K562 (cell line): ENCODE results near the gene ARHGAP30. TPM values are rescaled to one million over a fixed set of nuclear protein-coding genes. Genes with fewer than 3 reads are reported as not detected.

Source experiments
- AFF4 ChIP-seq: sonication (generic); formaldehyde crosslinking; IDR thresholded peaks from 2 replicates; pipeline ENCODE4 v1.8.0; 2023; ENCODE audit warnings: mild to moderate bottlenecking, missing genetic modification reagents
- ATF4 ChIP-seq: fragments of 450-650 bp; formaldehyde crosslinking; IDR thresholded peaks from 2 replicates; pipeline ENCODE4 v1.4.0; 2022; ENCODE audit warnings: mild to moderate bottlenecking, moderate library complexity
- DDX20 ChIP-seq: fragments of 450-650 bp; IDR thresholded peaks from 2 replicates; pipeline ENCODE4 v1.6.1; 2016; ENCODE audit warnings: missing genetic modification characterization, low read depth, mild to moderate bottlenecking, missing compliant biosample characterization, moderate library complexity
- PHF8 ChIP-seq: fragments of 200-600 bp; sonication (generic); IDR thresholded peaks from 2 replicates; pipeline ENCODE4 v1.6.1; 2012; ENCODE audit warnings: mixed run types, mild to moderate bottlenecking, inconsistent platforms, low read length, moderate library complexity, borderline replicate concordance
- POLR2H ChIP-seq: IDR thresholded peaks from 2 replicates; pipeline ENCODE4 v1.6.1; 2016; ENCODE audit warnings: missing genetic modification characterization, low read depth, mild to moderate bottlenecking, control low read depth, missing compliant biosample characterization, moderate library complexity
- PURB ChIP-seq: sonication (generic); formaldehyde crosslinking; IDR thresholded peaks from 2 replicates; pipeline ENCODE4 v1.9.0; 2021; ENCODE audit warnings: low read depth, mild to moderate bottlenecking, missing genetic modification reagents
- RAD21 ChIP-seq, 2 experiments: fragments of 250-450 bp in 1 of 2; fragments of 450-650 bp in 1 of 2; sonication (Bioruptor Pico) in 1 of 2; formaldehyde crosslinking in 1 of 2; IDR thresholded peaks in 1 of 2; conservative IDR thresholded peaks in 1 of 2; 2 replicates each; pipeline versions ENCODE4 v1.4.0 to v1.8.0; 2020 to 2022; ENCODE audit warnings: mild to moderate bottlenecking in 2 of 2, moderate library complexity in 1 of 2
- SPI1 ChIP-seq: IDR thresholded peaks from 2 replicates; pipeline ENCODE4 v1.6.1; 2011; ENCODE audit warnings: low read depth, low read length, control low read depth, borderline replicate concordance
- SUPT5H ChIP-seq: fragments of 450-650 bp; IDR thresholded peaks from 2 replicates; pipeline ENCODE4 v1.6.1; 2016
- TCF7L2 ChIP-seq: fragments of 150-350 bp; IDR thresholded peaks from 2 replicates; pipeline ENCODE4 v1.6.1; 2016; ENCODE audit warnings: low read depth, mild to moderate bottlenecking, low read length, moderate library complexity
- polyA plus RNA-seq, 8 experiments: library from polyadenylated mRNA; depleted of rRNA in 4 of 8; stranded (reverse) in 5 of 8; unstranded in 3 of 8; fragments of >200 nt; fragmentation: Nextera tagmentation in 2 of 8; fragmentation: Illumina TruSeq in 1 of 8; extraction: Ambion mirVana in 2 of 8; extraction: Trizol in 1 of 8; gene quantifications; 2 replicates each; pipeline versions ENCODE4 v1.2.1 to v1.2.3, GENCODE V29; 2011 to 2014; ENCODE audit warnings: inconsistent platforms in 1 of 8, missing spikeins in 1 of 8
- total RNA-seq, 7 experiments: library from RNA; depleted of rRNA in 6 of 7; stranded (reverse); fragments of >200 nt in 6 of 7; fragmentation: Illumina TruSeq in 2 of 7; extraction: Trizol in 2 of 7; gene quantifications; 2 replicates each; pipeline versions ENCODE4 v1.2.1 to v1.2.3, GENCODE V29; 2011 to 2021; ENCODE audit warnings: low replicate concordance in 1 of 7
- TF ChIP-seq, protein P1 (sequence below): sonication (generic); formaldehyde crosslinking; IDR thresholded peaks from 2 replicates; pipeline ENCODE4 v1.8.0; 2022; ENCODE audit warnings: mild to moderate bottlenecking, missing genetic modification reagents
- TF ChIP-seq, protein P2 (sequence below), 2 experiments: fragments of 200-800 bp in 1 of 2; sonication (Bioruptor generic) in 1 of 2; sonication (generic) in 1 of 2; formaldehyde crosslinking in 1 of 2; IDR thresholded peaks in 1 of 2; conservative IDR thresholded peaks in 1 of 2; 2 replicates each; pipeline versions ENCODE4 v1.5.0 to v1.6.1; 2016 to 2020; ENCODE audit warnings: missing compliant biosample characterization in 1 of 2, missing genetic modification characterization in 1 of 2, missing genetic modification reagents in 1 of 2

Gene ARHGAP30
- total and polyA plus RNA-seq, 9 of the 15 experiments (the other 6 are each of a cell fraction or from before 2014, with no cell fraction given), result 0.01 to 0.73 (median 0.12) TPM

DNA sequence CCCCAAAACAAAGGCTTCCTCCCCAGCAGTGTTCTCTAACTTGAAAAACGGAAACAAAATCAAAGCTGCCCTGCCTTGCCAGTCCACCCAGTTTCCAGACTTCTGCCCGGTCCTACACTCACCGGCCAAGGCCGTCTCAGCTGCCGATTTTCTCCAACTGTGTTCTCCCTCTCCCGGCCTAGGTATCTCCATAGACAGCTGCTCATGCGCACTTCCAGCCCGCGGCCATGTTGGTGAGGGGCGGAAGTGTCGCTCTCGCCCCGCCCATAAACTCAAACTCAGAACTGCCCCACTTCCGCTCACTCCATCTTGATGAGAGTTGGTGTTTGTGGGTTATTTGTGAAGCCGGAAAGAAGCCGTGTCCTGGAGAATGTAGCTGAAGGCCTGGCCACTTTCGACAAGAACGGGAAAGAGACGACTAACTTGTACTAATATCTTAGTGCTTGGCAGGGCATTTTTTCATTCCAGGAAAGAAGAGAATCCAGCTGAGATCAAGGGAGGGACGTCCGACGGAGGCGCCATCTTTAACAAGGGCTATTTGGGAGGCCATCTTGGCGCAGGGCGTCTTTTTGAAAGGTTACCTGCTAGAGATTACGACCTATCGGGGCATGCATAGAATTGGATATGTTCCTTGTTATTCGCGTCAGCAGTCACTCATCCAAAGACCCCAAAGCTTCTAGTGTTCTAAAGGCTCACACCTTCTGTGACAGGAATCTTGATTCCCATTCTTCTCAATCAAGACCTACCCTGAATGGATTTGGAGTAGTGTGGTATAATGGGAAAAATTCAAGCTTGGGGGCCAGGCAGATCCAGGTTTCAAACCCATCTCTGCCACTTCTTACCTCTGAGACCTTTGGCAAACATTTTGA is 23.7 kb downstream of the ARHGAP30 start, which contains the start of gene USF1 (continued):
- TF ChIP-seq AFF4 (CRISPR knock-in tag) (peak; percentile 3; the same call in 1 of the 2 replicates), ATF4 (CRISPR knock-in tag) (no peak), SPI1 (peak; percentile 87), PHF8 (peak; percentile 92), PURB (CRISPR knock-in tag) (no peak), SUPT5H (peak; percentile 93), DDX20 (tag) (peak; percentile 50; the same call in 1 of the 2 replicates), TCF7L2 (no peak), RAD21 (CRISPR knock-in tag; conservative IDR thresholded peaks at IDR 0.05 in 1 of 2, IDR thresholded peaks at IDR 0.05 in 1 of 2) (peak in 1 of 2 experiments; percentile 18; a peak in 1 of 4 replicates), POLR2H (tag) (peak; percentile 93)
- TF ChIP-seq, protein P1, sequence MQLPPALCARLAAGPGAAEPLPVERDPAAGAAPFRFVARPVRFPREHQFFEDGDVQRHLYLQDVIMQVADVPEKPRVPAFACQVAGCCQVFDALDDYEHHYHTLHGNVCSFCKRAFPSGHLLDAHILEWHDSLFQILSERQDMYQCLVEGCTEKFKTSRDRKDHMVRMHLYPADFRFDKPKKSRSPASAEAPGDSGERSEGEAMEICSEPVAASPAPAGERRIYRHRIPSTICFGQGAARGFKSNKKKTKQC (CRISPR knock-in tag), result peak; percentile 31; the same call in 1 of the 2 replicates
- TF ChIP-seq, protein P2, sequence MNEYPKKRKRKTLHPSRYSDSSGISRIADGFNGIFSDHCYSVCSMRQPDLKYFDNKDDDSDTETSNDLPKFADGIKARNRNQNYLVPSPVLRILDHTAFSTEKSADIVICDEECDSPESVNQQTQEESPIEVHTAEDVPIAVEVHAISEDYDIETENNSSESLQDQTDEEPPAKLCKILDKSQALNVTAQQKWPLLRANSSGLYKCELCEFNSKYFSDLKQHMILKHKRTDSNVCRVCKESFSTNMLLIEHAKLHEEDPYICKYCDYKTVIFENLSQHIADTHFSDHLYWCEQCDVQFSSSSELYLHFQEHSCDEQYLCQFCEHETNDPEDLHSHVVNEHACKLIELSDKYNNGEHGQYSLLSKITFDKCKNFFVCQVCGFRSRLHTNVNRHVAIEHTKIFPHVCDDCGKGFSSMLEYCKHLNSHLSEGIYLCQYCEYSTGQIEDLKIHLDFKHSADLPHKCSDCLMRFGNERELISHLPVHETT (CRISPR knock-in tag; conservative IDR thresholded peaks at IDR 0.05 in 1 of 2, IDR thresholded peaks at IDR 0.05 in 1 of 2), result peak in 1 of 2 experiments; percentile 80; a peak in 1 of 4 replicates
